Spleen (tissue), 11 donors: ENCODE results near the gene RNF166. TPM values are rescaled to one million over a fixed set of nuclear protein-coding genes. Genes with fewer than 3 reads are reported as not detected.
A peak's percentile ranks its signal among the peaks of the same experiment; 100 is the strongest.

Source experiments
- DNase-seq: peaks from one replicate; pipeline ENCODE4 v3.0.0-alpha.2; 2020
- H3K27ac ChIP-seq, 8 donors: fragments of 200-600 bp; sonication (generic) in 7 of 8; 1 replicate in 4 of 8; 2 replicates in 4 of 8; pipeline versions ENCODE4 v1.5.0 to v1.8.0; 2016 to 2021; ENCODE audit warnings: inconsistent platforms in 4 of 8, mild to moderate bottlenecking in 4 of 8, moderate library complexity in 1 of 8
- H3K27me3 ChIP-seq, 7 donors: fragments of 200-600 bp; sonication (generic) in 6 of 7; replicated peaks in 1 of 7; 1 replicate in 4 of 7; 2 replicates in 3 of 7; pipeline versions ENCODE4 v1.5.0 to v1.8.0; 2016 to 2021; ENCODE audit warnings: inconsistent platforms in 3 of 7, mild to moderate bottlenecking in 1 of 7
- H3K36me3 ChIP-seq, 6 donors: fragments of 200-600 bp; sonication (generic) in 5 of 6; 1 replicate in 4 of 6; 2 replicates in 2 of 6; pipeline versions ENCODE4 v1.5.0 to v1.8.0; 2016 to 2021; ENCODE audit warnings: inconsistent platforms in 2 of 6
- H3K4me1 ChIP-seq, 6 donors: fragments of 200-600 bp; sonication (generic) in 5 of 6; 1 replicate in 3 of 6; 2 replicates in 3 of 6; pipeline versions ENCODE4 v1.5.0 to v1.8.0; 2016 to 2021; ENCODE audit warnings: inconsistent platforms in 3 of 6
- H3K4me3 ChIP-seq, 8 donors: fragments of 200-600 bp; sonication (generic) in 7 of 8; 1 replicate in 4 of 8; 2 replicates in 4 of 8; pipeline versions ENCODE4 v1.5.0 to v1.8.0; 2016 to 2021; ENCODE audit warnings: inconsistent platforms in 4 of 8, mild to moderate bottlenecking in 4 of 8, moderate library complexity in 2 of 8
- H3K9me3 ChIP-seq, 8 donors: fragments of 200-600 bp; sonication (generic) in 7 of 8; 1 replicate in 4 of 8; 2 replicates in 4 of 8; pipeline versions ENCODE4 v1.5.0 to v1.8.0; 2016 to 2021; ENCODE audit warnings: inconsistent platforms in 4 of 8
- CTCF ChIP-seq, 11 experiments: fragments of 200-600 bp in 7 of 11; fragments of 450-650 bp in 4 of 11; sonication (generic) in 4 of 11; IDR thresholded peaks in 8 of 11; conservative IDR thresholded peaks in 3 of 11; 1 replicate in 7 of 11; 2 replicates in 4 of 11; pipeline versions ENCODE4 v1.4.0 to v1.8.0; 2016 to 2021; ENCODE audit warnings: antibody characterized with exemption in 11 of 11, inconsistent platforms in 4 of 11, mild to moderate bottlenecking in 1 of 11
- POLR2A ChIP-seq, 3 donors: fragments of 450-650 bp; IDR thresholded peaks; one replicate each; pipeline ENCODE4 v1.5.1; 2017; ENCODE audit warnings: antibody characterized with exemption in 3 of 3, mild to moderate bottlenecking in 1 of 3
- POLR2AphosphoS5 ChIP-seq, 3 donors: sonication (generic); formaldehyde crosslinking; IDR thresholded peaks; one replicate each; pipeline ENCODE4 v1.5.1; 2017; ENCODE audit warnings: antibody characterized with exemption in 3 of 3
- WGBS, 5 donors: extraction: QIAGEN DNeasy Blood & Tissue Kit in 3 of 5; methylation state at CpG; one replicate each; pipeline versions ENCODE4 v1.1.5 to v1.1.7; 2013 to 2018; 5-methylcytosine and 5-hydroxymethylcytosine counted together
- intact Hi-C: fragments of 100-400 bp; cut with DNase I; formaldehyde crosslinking; loops from one replicate; pipeline ENCODE4 v1.15.0; 2023; ENCODE audit warnings: low total_unique reads
- polyA plus RNA-seq, 3 donors: library from polyadenylated mRNA; stranded (reverse); fragments of 200-250 nt; gene quantifications; one replicate each; pipeline ENCODE4 v1.2.1, GENCODE V29; 2013
- total RNA-seq, 7 donors: library from RNA; depleted of rRNA in 3 of 7; stranded (reverse); fragments of >200 nt in 3 of 7; fragmentation: NEBNext Ultra II Directional in 4 of 7; extraction: Animal tissue kit (Norgen Biotek cat#: 25700) in 4 of 7; gene quantifications; one replicate each; pipeline versions ENCODE4 v1.1.0 to v1.2.1, GENCODE V29; 2016 to 2021
- donor health status: healthy with polysubstance abuse.
- donor health status: DM: no; HTN: no; CAD: no; lungs with moderate emphysema.
- donor health status: DM: no; HTN: no; CAD: no.
- donor health status: Bipolar disorder and iron deficiency.
- donor health status: healthy.
- donor health status: DM: no; HTN: no; CAD: no.
- donor health status: DM: yes; HTN: yes; CAD: no.

Gene RNF166
- total and polyA plus RNA-seq, 10 donors = 55.7 to 135 (median 98.8) TPM

DNA sequence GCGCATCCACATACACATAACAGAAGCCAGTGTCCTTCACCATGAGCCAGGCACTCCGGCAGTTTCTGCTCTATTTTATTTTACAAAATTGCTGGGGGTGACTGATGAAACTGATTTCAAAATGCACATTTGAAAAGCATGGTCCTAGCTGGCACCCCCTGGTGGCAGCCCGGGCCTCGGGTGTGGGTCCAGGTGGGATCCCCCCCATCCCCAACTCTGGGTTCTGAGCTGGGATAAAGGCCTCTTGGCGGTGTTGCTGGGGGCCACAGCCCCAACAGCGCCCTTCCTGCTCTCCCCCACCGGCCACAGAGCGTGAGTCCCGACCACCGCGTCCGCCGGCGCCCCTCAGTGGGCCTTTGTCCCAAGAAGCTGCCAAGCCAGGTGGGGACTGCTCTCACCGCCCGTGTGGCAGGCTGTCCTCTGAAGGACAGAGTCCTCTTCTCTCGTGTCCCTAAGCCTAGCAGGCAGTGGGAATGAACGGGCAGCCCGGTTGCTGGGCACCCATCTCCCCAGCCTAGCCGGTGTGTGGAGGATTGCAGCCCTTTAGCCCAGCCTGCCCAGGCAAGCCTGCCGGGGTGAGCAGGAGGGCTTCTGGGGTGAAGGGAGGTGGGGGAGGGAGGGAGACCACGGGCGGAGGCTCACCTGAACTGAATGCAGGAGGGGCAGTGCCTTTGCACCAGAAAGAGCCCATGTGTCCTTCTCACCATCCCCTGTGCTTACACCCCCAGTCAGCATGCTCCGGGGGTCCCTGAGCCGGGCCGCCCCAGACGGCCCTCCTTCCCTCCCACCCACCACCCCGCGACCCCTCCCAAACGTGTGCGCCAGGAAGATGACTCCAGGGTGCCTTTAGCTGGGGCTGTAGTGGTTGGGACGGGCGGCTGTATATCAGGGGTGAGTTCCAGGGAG lies 20.8 kb downstream of the RNF166 start:
- peak overlapping the region in 7 of 8 donors; percentile 76 to 94 (median 82) for H3K27ac ChIP-seq
- DNase-seq = peak; percentile 87
- TF ChIP-seq POLR2AphosphoS5 (IDR thresholded peaks at IDR 0.05) (peak; percentile 10 to 51 (median 14)), POLR2A (IDR thresholded peaks at IDR 0.05) (no peak), CTCF (IDR thresholded peaks at IDR 0.05 in 8 of 11, conservative IDR thresholded peaks at IDR 0.05 in 3 of 11) (peak in 9 of 11 experiments; percentile 44 to 83 (median 67))
- H3K9me3 ChIP-seq = no peaks in the 10 kb centered on the region
- H3K36me3 ChIP-seq = peaks cover 0 to 9% (median 0%) of the 10 kb centered on the region in 6 donors
- intact Hi-C loops = no loop called here
- WGBS, 5 donors = 5 to 14% (median 5%) methylated on average over 27 to 33 of the region's 33 CpGs
- peak overlapping the region; percentile 59 to 91 (median 70) for H3K4me3 ChIP-seq
- peaks cover 30 to 70% (median 58%) of the 10 kb centered on the region in 6 donors for H3K4me1 ChIP-seq
- peaks cover 0 to 71% (median 13%) of the 10 kb centered on the region in 7 donors for H3K27me3 ChIP-seq

DNA sequence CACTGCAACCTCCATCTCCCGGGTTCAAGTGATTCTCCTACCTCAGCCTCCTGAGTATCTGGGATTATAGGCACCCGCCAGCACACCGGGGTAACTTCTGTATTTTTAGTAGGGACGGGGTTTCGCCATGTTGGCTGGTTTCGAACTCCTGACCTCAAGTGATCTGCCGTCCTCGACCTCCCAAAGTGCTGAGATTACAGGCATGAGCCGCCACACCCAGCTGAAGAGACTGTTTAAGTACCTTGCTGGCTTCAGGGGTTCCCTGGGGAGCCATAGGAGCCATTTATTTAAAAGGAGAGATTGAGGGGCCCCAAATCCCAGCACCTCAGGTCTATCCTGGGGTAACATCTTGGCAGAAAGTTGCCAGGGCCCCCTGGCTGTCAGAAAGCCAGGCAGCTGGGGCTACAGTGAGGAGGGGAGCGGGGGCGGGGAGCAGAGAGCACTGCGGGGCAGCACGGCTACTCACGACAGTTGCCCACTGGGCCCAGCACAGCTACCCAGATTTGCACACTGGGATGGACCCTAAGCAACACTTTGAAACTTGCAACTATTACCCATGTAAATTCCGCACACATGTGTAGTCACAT lies 21.5 kb downstream of the RNF166 start:
- peak; percentile 76 for DNase-seq
- H3K27ac ChIP-seq = peak overlapping the region in 5 of 8 donors; percentile 76 to 94 (median 89)
- no peak for TF ChIP-seq POLR2A (IDR thresholded peaks at IDR 0.05)
- no peak for TF ChIP-seq CTCF (IDR thresholded peaks at IDR 0.05 in 8 of 11, conservative IDR thresholded peaks at IDR 0.05 in 3 of 11)
- TF ChIP-seq POLR2AphosphoS5 (IDR thresholded peaks at IDR 0.05) = no peak
- peaks cover 0 to 71% (median 13%) of the 10 kb centered on the region in 7 donors for H3K27me3 ChIP-seq
- H3K36me3 ChIP-seq = peaks cover 0 to 11% (median 0%) of the 10 kb centered on the region in 6 donors
- peak overlapping the region in 5 of 8 donors; percentile 59 to 91 (median 67) for H3K4me3 ChIP-seq
- 61 to 79% (median 71%) methylated on average over 13 to 15 of the region's 15 CpGs for WGBS, 5 donors
- H3K9me3 ChIP-seq = no peaks in the 10 kb centered on the region
- H3K4me1 ChIP-seq = peaks cover 30 to 77% (median 62%) of the 10 kb centered on the region in 6 donors
- intact Hi-C loops = no loop called here

DNA sequence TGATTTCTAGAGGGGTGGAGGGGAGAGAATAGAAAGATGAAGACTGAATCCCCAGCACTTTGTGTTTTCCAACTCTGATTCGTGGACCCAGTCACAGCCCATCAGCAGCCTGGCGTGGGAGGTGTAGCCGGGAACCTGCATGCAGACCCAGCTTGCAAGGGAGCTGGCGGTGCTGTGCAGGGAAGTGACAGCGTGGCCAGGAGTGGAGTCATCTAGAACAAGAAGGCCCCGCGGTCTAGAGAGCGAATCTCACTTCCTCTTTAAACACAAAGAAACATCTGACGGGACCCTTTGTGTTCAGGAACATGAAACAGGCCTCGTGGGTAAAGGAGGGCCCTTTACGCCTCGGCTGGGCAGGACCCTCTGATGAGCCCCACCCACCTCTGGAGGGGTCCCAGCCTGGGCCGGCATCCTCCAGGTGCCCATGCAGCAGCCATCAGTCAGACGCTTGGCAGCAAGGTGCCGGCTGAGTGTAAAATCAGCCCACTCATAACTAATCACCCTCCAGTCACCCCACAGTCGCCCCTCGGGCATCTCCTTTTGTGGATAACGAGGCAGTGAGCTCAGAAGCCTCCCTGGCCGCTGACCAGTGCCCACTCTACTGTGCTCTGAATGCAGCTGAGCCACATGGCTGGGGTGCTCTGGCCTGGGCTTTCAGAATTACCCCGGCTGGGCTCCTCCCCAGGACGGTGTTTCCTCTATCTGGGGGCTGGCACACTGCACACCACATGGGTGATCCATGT lies 24.3 kb downstream of the RNF166 start:
- intact Hi-C loops = no loop called here

GRCh38 chr16:88681084-88681680 lies 25.0 kb downstream of the RNF166 start:
- H3K9me3 ChIP-seq = no peaks in the 10 kb centered on the region
- DNase-seq = peak; percentile 93
- H3K4me1 ChIP-seq = peaks cover 24 to 66% (median 54%) of the 10 kb centered on the region in 6 donors
- WGBS, 5 donors = 41 to 61% (median 48%) methylated on average over 22 to 31 of the region's 31 CpGs
- TF ChIP-seq POLR2A (IDR thresholded peaks at IDR 0.05) (no peak), CTCF (IDR thresholded peaks at IDR 0.05 in 8 of 11, conservative IDR thresholded peaks at IDR 0.05 in 3 of 11) (peak; percentile 31 to 71 (median 51)), POLR2AphosphoS5 (IDR thresholded peaks at IDR 0.05) (peak; percentile 77 to 79 (median 78))
- peaks cover 0 to 42% (median 15%) of the 10 kb centered on the region in 6 donors for H3K36me3 ChIP-seq
- intact Hi-C loops = no loop called here
- peak overlapping the region in 6 of 8 donors; percentile 7 to 62 (median 14) for H3K4me3 ChIP-seq
- H3K27ac ChIP-seq = peak overlapping the region; percentile 77 to 97 (median 89)
- H3K27me3 ChIP-seq = peaks cover 0 to 63% (median 20%) of the 10 kb centered on the region in 7 donors

More for the DNA sequence above, 24.3 kb downstream of the RNF166 start:
- Histone ChIP-seq H3K27me3 (peaks cover 0 to 68% (median 20%) of the 10 kb centered on the region in 7 donors), H3K36me3 (peaks cover 0 to 35% (median 14%) of the 10 kb centered on the region in 6 donors), H3K4me3 (peak overlapping the region in 6 of 8 donors; percentile 7 to 62 (median 14)), H3K27ac (peak overlapping the region; percentile 77 to 97 (median 89)), H3K9me3 (no peaks in the 10 kb centered on the region), H3K4me1 (peaks cover 29 to 73% (median 59%) of the 10 kb centered on the region in 6 donors)
- WGBS, 5 donors = 15 to 22% (median 20%) methylated on average over 17 to 21 of the region's 21 CpGs
- no peak for TF ChIP-seq POLR2A (IDR thresholded peaks at IDR 0.05)
- peak; percentile 73 to 86 (median 79) for TF ChIP-seq POLR2AphosphoS5 (IDR thresholded peaks at IDR 0.05)
- DNase-seq = peak; percentile 95
